GF-D8 (cell line): ENCODE data around the gene ZSWIM5.
"Not testable (repeated sequence)": the region's sequence is repeated elsewhere in the genome, so short reads cannot be mapped to it uniquely, and the experiment has no call there.

Source experiments
- DNase-seq: peaks from one replicate; lab custom pipeline; 2025; lab: John Stamatoyannopoulos, UW

The ZSWIM5 gene

DNA sequence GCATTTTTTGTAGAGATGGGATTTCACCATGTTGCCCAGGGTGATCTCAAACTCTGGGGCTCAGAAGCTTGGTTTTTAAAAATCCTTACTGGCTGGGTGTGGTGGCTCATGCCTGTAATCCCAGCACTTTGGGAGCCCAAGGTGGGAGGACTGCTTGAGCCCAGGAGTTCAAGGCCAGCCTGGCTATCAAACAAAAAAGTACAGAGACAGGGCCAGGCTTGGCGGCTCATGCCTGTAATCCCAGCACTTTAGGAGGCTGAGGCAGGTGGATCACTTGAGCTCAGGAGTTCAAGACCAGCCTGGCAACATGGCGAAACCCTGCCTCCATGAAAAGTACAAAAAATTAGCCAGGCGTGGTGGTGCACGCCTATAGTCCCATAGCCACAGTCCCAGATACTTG lies 112.0 kb downstream of the ZSWIM5 start:
- not testable (repeated sequence) for DNase-seq

DNA sequence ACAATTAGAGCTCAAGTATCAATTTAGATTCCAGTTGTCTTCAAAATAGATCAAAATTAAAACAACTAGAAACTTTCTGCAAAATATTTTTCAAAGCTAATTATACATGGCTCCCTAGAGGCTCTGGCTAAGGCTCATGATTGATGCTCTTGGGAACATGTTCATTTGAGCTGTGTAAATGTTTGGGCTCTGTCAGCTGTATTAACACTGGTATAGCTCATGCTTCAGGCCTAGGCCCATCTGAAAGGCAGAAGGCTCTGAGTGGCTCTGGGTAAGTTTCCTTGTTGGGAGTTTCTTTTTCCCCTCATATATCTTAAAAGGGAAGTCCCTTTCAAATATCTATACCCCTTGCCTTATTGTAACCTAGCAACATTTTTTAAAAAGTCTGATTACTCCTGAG lies 113.1 kb downstream of the ZSWIM5 start:
- DNase-seq: no peak

DNA sequence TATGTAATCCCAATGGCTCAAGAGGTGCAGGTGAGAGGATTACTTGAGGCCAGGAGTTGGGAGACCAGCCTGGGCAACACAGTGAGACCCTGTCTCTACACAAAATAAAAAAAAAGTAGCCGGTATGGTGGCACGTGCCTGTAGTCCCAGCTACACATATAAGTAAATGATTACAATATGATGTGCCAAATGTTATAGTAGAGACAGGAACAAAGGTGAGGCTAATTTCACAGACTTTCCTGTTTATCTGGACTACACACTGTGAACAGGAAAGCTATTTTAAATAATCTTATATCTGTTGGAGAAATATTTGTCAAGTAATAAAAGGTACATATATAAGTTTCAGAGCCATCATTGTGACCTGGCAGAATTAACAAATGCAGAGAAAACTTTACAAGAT lies 116.7 kb downstream of the ZSWIM5 start:
- no peak for DNase-seq

DNA sequence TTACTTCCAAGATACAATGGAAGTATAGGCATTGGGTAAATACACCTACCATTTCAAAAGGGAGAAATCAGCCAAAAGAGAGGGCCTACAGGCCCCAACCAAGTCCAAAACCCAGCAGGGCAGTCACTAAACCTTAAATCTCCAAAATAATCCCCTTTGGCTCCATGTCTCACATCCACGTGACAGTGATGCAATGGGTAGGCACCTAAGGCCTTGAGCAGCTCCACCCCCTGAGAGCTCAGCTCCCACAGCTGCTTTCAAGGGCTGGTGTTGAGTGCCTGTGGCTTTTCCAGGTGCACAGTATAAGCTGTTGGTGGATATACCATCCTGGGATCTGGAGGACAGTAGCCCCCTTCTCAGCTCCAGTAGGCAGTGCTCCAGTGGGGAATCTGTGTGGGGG lies 121.8 kb downstream of the ZSWIM5 start:
- no peak for DNase-seq

- DNase-seq: no peak
These were observed 126.9 kb downstream of the ZSWIM5 start for GRCh38 chr1:45079533-45079932.

DNA sequence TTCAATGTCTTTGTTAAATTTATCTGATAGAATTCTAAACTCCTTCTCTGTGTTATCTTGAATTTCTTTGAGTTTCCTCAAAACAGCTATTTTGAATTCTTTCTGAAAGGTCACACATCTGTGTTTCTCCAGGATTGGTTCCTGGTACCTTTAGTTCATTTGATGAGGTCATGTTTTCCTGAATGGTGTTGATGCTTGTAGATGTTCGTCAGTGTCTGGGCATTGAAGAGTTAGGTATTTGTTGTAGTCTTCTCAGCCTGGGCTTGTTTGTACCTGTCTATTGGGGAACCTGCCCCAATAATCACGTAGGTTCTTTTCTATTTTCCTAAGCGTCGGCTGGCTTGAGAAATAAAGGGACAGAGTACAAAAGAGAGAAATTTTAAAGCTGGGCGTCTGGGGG lies 129.4 kb downstream of the ZSWIM5 start:
- not testable (repeated sequence) for DNase-seq

- no peak for DNase-seq
These were observed 134.8 kb downstream of the ZSWIM5 start for GRCh38 chr1:45071567-45071966.

DNA sequence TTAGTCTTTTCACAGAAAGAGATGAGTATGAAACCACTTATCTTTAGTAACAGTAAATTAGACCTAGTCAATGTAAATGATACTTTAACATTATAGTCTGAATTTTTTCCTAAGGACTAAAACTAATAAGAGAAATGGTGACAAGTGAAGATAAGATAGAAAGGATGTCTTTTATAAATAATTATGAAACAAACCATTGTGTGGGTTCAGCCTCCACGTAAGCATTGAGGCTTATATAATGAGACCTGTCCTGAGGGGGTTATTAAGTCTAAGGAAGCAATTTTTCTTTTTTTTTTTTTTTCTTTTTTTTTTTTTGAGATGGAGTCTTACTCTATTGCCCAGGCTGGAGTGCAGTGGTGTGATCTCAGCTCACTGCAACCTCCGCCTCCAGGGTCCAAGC lies 138.6 kb downstream of the ZSWIM5 start:
- no peak for DNase-seq

GRCh38 chr1:45065083-45065482 lies 141.3 kb downstream of the ZSWIM5 start:
- DNase-seq: no peak

- DNase-seq: not testable (repeated sequence)
These were observed 143.9 kb downstream of the ZSWIM5 start for GRCh38 chr1:45062463-45062862.

DNA sequence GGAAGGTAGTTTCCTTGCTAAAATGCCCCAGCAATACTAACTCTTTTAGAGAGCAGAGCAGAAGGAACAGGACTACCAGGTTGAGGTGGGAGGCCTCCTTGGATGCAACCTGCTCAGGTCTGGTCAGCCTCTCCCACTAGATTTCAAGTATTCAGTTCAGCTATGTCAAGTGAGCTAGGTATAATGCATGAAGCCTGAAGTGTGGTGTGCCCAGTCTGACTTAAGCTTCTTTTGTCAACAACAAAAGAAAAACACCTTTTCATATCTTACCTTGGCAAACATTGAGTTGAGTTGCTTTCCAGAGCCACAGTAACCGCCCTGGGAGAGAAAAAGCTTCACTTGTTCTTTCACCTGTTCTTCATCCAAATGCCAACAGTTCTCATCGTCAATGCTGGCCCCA lies 146.6 kb downstream of the ZSWIM5 start:
- no peak for DNase-seq

DNA sequence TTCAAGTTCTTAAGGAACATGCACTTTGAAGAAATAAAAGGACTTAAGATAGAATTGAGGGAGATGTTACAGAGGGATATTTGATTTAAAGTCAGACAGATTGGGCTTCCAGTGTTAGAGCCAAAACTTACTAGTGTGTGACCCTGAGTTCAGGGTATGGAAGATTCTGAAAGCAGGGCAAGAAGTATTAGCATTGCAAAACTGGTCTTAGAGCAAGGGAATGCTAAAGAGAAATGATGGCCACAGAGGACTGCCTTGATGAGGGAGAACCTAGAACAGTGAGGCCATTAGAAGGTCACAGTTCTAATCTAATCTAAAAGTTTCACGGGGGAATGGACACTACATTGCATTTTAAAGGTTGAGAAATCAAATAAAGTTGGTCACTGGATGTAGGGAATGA lies 148.9 kb downstream of the ZSWIM5 start:
- no peak for DNase-seq

DNA sequence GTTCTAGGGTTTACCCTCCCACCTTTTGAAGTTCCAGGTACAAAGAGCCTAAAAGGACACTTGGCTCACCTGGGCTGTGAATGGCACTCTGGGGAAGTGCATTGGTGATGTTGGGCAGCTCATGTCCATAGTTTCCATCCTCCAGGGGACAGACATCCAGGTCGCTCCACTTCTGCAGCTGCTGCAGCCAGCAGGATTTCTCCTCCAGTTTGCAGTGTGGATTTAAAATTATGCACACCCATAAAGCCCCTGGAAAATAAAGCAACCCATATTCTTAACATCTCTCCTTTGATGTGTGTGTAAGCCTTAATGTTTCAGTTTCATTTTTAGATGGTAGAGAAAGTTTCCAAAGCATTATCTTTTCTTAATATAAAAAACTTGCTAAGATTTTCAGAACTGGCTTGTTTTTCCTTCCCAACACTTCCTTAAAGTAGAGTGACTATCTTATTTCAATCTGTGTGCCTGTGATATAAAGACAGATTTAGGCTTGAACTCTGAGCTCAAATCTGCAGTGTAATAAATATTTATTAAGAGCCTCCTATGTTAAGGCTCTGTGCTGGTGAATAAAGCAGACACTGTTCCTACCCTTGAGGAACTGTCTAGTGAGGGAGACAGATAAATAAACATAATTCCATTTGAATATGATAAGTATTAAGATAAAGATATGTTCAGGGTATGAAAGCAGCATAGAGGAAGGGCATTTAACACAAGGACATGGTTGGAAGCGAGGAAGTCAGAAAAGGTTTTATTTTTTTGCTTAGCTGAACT lies 155.2 kb downstream of the ZSWIM5 start:
- no peak for DNase-seq

GRCh38 chr1:45047032-45047431 lies 159.4 kb downstream of the ZSWIM5 start:
- DNase-seq: no peak

- no peak for DNase-seq
These were observed 161.5 kb downstream of the ZSWIM5 start for GRCh38 chr1:45044916-45045315.

GRCh38 chr1:45043094-45043493 lies 163.3 kb downstream of the ZSWIM5 start:
- no peak for DNase-seq

- DNase-seq: no peak
These were observed 166.1 kb downstream of the ZSWIM5 start for GRCh38 chr1:45040297-45040696.

- DNase-seq: no peak
These were observed 167.6 kb downstream of the ZSWIM5 start for GRCh38 chr1:45038661-45039364.

GRCh38 chr1:45038240-45038639 lies 168.2 kb downstream of the ZSWIM5 start:
- DNase-seq: no peak

DNA sequence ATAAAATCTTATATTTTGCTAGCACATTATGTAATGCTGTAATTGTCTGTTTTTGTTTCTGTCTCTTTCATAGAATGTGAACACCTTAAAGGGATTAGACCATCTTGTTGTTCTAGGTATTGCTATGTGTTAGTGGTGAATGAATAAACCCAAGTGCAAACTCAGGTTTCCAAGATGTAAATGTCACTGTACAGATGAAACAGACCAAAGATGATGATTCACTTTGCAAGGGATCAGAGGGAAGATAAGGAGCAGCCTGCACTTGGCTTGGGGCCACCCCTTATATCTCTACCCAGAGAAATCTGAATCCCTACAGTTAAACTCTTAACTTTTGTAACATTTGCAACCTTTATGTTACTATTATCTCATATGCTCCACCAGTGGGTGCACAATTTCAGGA lies 168.9 kb downstream of the ZSWIM5 start:
- DNase-seq: no peak

DNA sequence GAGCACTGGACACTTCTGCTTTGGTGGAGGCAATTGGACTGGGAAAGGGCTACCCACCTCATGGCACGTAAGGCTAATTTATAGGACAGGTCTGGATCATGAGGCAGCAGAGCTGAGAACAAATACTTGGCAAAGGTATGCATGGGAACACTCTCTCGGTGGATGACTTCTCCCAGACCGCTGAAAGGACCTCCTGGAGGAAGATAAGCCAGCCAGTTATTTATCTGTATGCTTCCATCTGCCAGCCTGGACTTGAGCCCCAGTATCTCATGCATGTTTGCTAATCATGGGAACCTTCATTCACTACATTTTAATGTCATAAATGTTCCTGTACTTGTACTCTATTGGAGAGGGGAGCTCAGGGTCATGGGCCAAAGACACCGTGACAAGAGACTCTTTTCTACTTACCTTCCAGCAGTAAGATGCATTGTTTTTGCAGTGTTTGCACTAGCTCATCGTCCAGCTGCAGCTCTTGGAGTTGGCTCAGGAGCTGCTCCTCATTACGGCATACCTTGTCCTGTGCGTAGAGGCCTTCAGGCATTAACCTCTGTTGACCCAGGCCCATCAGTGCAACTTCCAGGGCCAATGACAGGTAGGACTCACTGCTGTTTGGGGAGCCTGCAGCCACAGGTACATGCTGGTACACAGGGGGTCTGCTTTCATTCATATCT lies 170.6 kb downstream of the ZSWIM5 start:
- no peak for DNase-seq

DNA sequence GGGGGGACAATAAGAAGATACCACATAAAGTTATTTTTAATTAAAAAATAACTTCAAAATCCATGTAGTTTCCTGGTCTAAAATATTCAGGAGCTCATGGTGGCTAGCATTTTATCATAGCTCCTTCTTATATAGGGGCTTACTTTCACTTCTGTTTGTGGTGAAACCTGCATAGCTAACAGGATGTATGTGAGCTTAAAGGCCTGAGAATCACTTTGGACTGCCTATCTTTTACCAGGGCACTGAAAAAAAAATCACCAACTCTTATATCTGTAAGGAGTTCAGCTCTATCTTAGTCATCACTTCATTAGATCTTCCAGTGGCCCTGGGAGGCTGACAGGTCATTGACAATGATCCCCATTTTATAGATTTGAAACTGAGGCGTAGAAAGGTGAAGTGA lies 173.0 kb downstream of the ZSWIM5 start:
- DNase-seq: no peak

- DNase-seq: no peak
These were observed 173.6 kb downstream of the ZSWIM5 start for GRCh38 chr1:45032837-45033236.
